H1 (cell line): ENCODE data around the gene TUBA4B. TPM values are rescaled to one million over a fixed set of nuclear protein-coding genes. Genes with fewer than 3 reads are reported as not detected.
A peak's percentile ranks its signal among the peaks of the same experiment; 100 is the strongest.

Source experiments
- CTCF ChIA-PET: fragments of 300-600 bp; sonication (Branson Sonifier 250); formaldehyde crosslinking; loops from one replicate; lab custom pipeline; 2021; ENCODE audit not compliant: partially characterized antibody; lab: Charles Lee
- POLR2A ChIA-PET: fragments of 300-600 bp; sonication (Branson Sonifier 250); formaldehyde crosslinking; loops from one replicate; lab custom pipeline; 2021; ENCODE audit warnings: inconsistent platforms; ENCODE audit not compliant: partially characterized antibody; lab: Charles Lee
- DNase-seq, 2 experiments: peaks; one replicate each; pipeline versions ENCODE4 v3.0.0 to v3.0.0-alpha.2; 2010 to 2022; ENCODE audit warnings: low spot score in 2 of 2, low read depth in 1 of 2, mixed read lengths in 1 of 2
- FAIRE-seq: peaks from 2 replicates; lab custom pipeline; 2011; peaks lifted over from hg19 to GRCh38; lab: Jason Lieb, UNC
- H2AFZ ChIP-seq: 2 replicates; pipeline ENCODE4 v1.8.1; 2012; ENCODE audit warnings: low read length, inconsistent platforms
- H2AK5ac ChIP-seq: 2 replicates; pipeline ENCODE4 v1.6.1; 2013; ENCODE audit warnings: low read depth, low read length
- H2BK120ac ChIP-seq: replicated peaks from 2 replicates; pipeline ENCODE3; 2013; ENCODE audit warnings: low read depth, low read length, inconsistent platforms
- H2BK12ac ChIP-seq: 2 replicates; pipeline ENCODE4 v1.6.1; 2013; ENCODE audit warnings: low read depth, low read length
- H2BK15ac ChIP-seq: 2 replicates; pipeline ENCODE4 v1.6.1; 2013; ENCODE audit warnings: low read length
- H2BK20ac ChIP-seq: 2 replicates; pipeline ENCODE4 v1.6.1; 2013; ENCODE audit warnings: low read length
- H2BK5ac ChIP-seq: 2 replicates; pipeline ENCODE4 v1.6.1; 2013; ENCODE audit warnings: low read depth, low read length
- H3K14ac ChIP-seq: 2 replicates; pipeline ENCODE4 v1.6.1; 2013; ENCODE audit warnings: inconsistent platforms; ENCODE audit not compliant: insufficient read length
- H3K18ac ChIP-seq: 2 replicates; pipeline ENCODE4 v1.6.1; 2013; ENCODE audit warnings: low read length; ENCODE audit errors: extremely low read depth
- H3K23ac ChIP-seq: 2 replicates; pipeline ENCODE4 v1.6.1; 2013; ENCODE audit warnings: inconsistent platforms; ENCODE audit not compliant: insufficient read length
- H3K23me2 ChIP-seq: 2 replicates; pipeline ENCODE4 v1.6.1; 2013; ENCODE audit warnings: low read depth, low read length
- H3K27ac ChIP-seq: 2 replicates; pipeline ENCODE4 v1.6.1; 2011; ENCODE audit warnings: low read depth, low read length, inconsistent platforms
- H3K27me3 ChIP-seq, 4 experiments: replicated peaks in 1 of 4; 1 replicate in 1 of 4; 2 replicates in 3 of 4; pipeline versions ENCODE4 v1.6.1 to v1.8.1; 2011 to 2013; ENCODE audit warnings: low read length in 3 of 4, mild to moderate bottlenecking in 3 of 4, inconsistent platforms in 2 of 4, mixed read lengths in 2 of 4, moderate library complexity in 1 of 4; ENCODE audit not compliant: control insufficient read depth in 3 of 4, insufficient read depth in 3 of 4; ENCODE audit errors: extremely low read depth in 1 of 4
- H3K36me3 ChIP-seq, 4 experiments: 2 replicates each; pipeline versions ENCODE4 v1.6.1 to v1.8.1; 2011 to 2013; ENCODE audit warnings: mild to moderate bottlenecking in 4 of 4, low read length in 3 of 4, moderate library complexity in 2 of 4, control low read depth in 1 of 4, inconsistent platforms in 1 of 4; ENCODE audit not compliant: insufficient read depth in 4 of 4, control insufficient read depth in 2 of 4
- H3K4ac ChIP-seq: replicated peaks from 2 replicates; pipeline ENCODE3; 2013; ENCODE audit warnings: low read length, low read depth, mixed read lengths, inconsistent platforms; ENCODE audit not compliant: insufficient read length
- H3K4me1 ChIP-seq, 4 experiments: replicated peaks in 1 of 4; 1 replicate in 1 of 4; 2 replicates in 3 of 4; pipeline versions ENCODE4 v1.6.1 to v1.8.1; 2011 to 2013; ENCODE audit warnings: low read length in 3 of 4, inconsistent platforms in 2 of 4, mixed read lengths in 1 of 4; ENCODE audit not compliant: insufficient read depth in 4 of 4, control insufficient read depth in 3 of 4
- H3K4me2 ChIP-seq, 2 experiments: 2 replicates each; pipeline versions ENCODE4 v1.6.1 to v1.8.1; 2011 to 2013; ENCODE audit warnings: low read depth in 2 of 2, low read length in 2 of 2, control low read depth in 1 of 2, inconsistent platforms in 1 of 2, mild to moderate bottlenecking in 1 of 2; ENCODE audit not compliant: insufficient read depth in 1 of 2
- H3K4me3 ChIP-seq, 4 experiments: fragments of 200-600, 300-600 bp in 1 of 4; sonication (generic), shearing (Covaris generic), sonication (Bioruptor Twin) in 1 of 4; 2 replicates each; pipeline versions ENCODE4 v1.5.1 to v1.8.1; 2011 to 2016; ENCODE audit warnings: low read length in 4 of 4, low read depth in 3 of 4, control low read depth in 2 of 4, inconsistent platforms in 2 of 4, mild to moderate bottlenecking in 2 of 4, mixed read lengths in 1 of 4, moderate library complexity in 1 of 4; ENCODE audit not compliant: insufficient read depth in 2 of 4; ENCODE audit errors: extremely low read depth in 1 of 4
- H3K56ac ChIP-seq: replicated peaks from 2 replicates; pipeline ENCODE3; 2013; ENCODE audit warnings: low read depth, mild to moderate bottlenecking, mixed read lengths, low read length, inconsistent platforms; ENCODE audit not compliant: insufficient read length
- H3K79me1 ChIP-seq: 2 replicates; pipeline ENCODE4 v1.6.1; 2013; ENCODE audit warnings: low read depth, low read length, control low read depth
- H3K79me2 ChIP-seq, 2 experiments: 2 replicates each; pipeline versions ENCODE4 v1.6.1 to v1.8.1; 2012 to 2013; ENCODE audit warnings: low read length in 2 of 2, mild to moderate bottlenecking in 2 of 2, inconsistent platforms in 1 of 2; ENCODE audit not compliant: insufficient read depth in 2 of 2, control insufficient read depth in 1 of 2
- H3K9ac ChIP-seq, 4 experiments: replicated peaks in 1 of 4; 1 replicate in 1 of 4; 2 replicates in 3 of 4; pipeline versions ENCODE4 v1.6.1 to v1.8.1; 2011 to 2013; ENCODE audit warnings: low read depth in 3 of 4, low read length in 3 of 4, control low read depth in 2 of 4, mild to moderate bottlenecking in 2 of 4, moderate library complexity in 2 of 4, inconsistent platforms in 1 of 4; ENCODE audit errors: extremely low read depth in 1 of 4
- H3K9me3 ChIP-seq, 2 experiments: 2 replicates each; pipeline versions ENCODE4 v1.6.1 to v1.8.1; 2012 to 2013; ENCODE audit warnings: mild to moderate bottlenecking in 2 of 2, moderate library complexity in 2 of 2, control low read depth in 1 of 2, inconsistent platforms in 1 of 2, low read depth in 1 of 2, low read length in 1 of 2, mixed read lengths in 1 of 2; ENCODE audit not compliant: insufficient read depth in 2 of 2
- H4K20me1 ChIP-seq, 2 experiments: replicated peaks in 1 of 2; 2 replicates each; pipeline versions ENCODE3 to v1.8.1; 2011 to 2013; ENCODE audit warnings: inconsistent platforms in 2 of 2, low read length in 2 of 2, mild to moderate bottlenecking in 1 of 2; ENCODE audit not compliant: insufficient read depth in 2 of 2, control insufficient read depth in 1 of 2
- H4K5ac ChIP-seq: 2 replicates; pipeline ENCODE4 v1.6.1; 2013; ENCODE audit warnings: low read length, low read depth, mixed read lengths, inconsistent platforms; ENCODE audit not compliant: insufficient read length
- H4K8ac ChIP-seq: 2 replicates; pipeline ENCODE4 v1.8.0; 2013; ENCODE audit warnings: mild to moderate bottlenecking, moderate library complexity, low read length, inconsistent platforms; ENCODE audit not compliant: insufficient read depth; ENCODE audit errors: extremely low read depth
- H4K91ac ChIP-seq: replicated peaks from 2 replicates; pipeline ENCODE3; 2013; ENCODE audit warnings: low read length, mixed read lengths, inconsistent platforms; ENCODE audit not compliant: insufficient read length
- CTCF ChIP-seq, 3 experiments: IDR thresholded peaks; 1 replicate in 2 of 3; 2 replicates in 1 of 3; pipeline versions ENCODE4 v1.5.1 to v1.6.1; 2011; ENCODE audit warnings: low read length in 3 of 3, mild to moderate bottlenecking in 3 of 3, inconsistent platforms in 2 of 3, low read depth in 1 of 3, moderate library complexity in 1 of 3; ENCODE audit not compliant: insufficient read depth in 1 of 3; ENCODE audit errors: control extremely low read depth in 1 of 3
- MAX ChIP-seq: IDR thresholded peaks from 2 replicates; pipeline ENCODE4 v1.6.1; 2012; ENCODE audit warnings: inconsistent platforms
- POLR2AphosphoS5 ChIP-seq: IDR thresholded peaks from 2 replicates; pipeline ENCODE4 v1.6.1; 2011; ENCODE audit warnings: low read depth, low read length
- SIN3A ChIP-seq, 2 experiments: IDR thresholded peaks in 1 of 2; conservative IDR thresholded peaks in 1 of 2; 2 replicates each; pipeline ENCODE4 v1.6.1; 2011 to 2012; ENCODE audit warnings: low read length in 2 of 2, improper control_type of control experiment in 1 of 2, low read depth in 1 of 2, mild to moderate bottlenecking in 1 of 2
- WGBS, 2 experiments: shearing (Covaris generic) in 1 of 2; methylation state at CpG; one replicate each; pipeline versions ENCODE4 v1.1.6 to v1.1.7; 2013 to 2015; ENCODE audit warnings: low lambda C conversion rate in 2 of 2, mixed read lengths in 2 of 2, inconsistent platforms in 1 of 2, low coverage in 1 of 2, missing lambda C conversion rate in 1 of 2; ENCODE audit not compliant: insufficient replicate concordance in 2 of 2, insufficient coverage in 1 of 2, insufficient read length in 1 of 2; ENCODE audit errors: extremely low coverage in 1 of 2, missing lambda C conversion rate in 1 of 2; 5-methylcytosine and 5-hydroxymethylcytosine counted together
- polyA plus RNA-seq, 7 experiments: library from polyadenylated mRNA; depleted of rRNA in 3 of 7; stranded (reverse) in 5 of 7; unstranded in 2 of 7; fragments of >200 nt in 5 of 7; fragments of 200-250 nt in 2 of 7; gene quantifications; 1 replicate in 5 of 7; 2 replicates in 1 of 7; 4 replicates in 1 of 7; pipeline versions ENCODE4 v1.2.1 to v1.2.3, GENCODE V29; 2011 to 2013; ENCODE audit warnings: missing spikeins in 2 of 7, mixed read lengths in 2 of 7
- total RNA-seq: library from RNA; stranded (reverse); fragmentation: NEBNext Ultra II Directional; extraction: Animal tissue kit (Norgen Biotek cat#: 25700); gene quantifications from 2 replicates; pipeline ENCODE4 v1.2.1, GENCODE V29; 2021

TUBA4B gene
- total and polyA plus RNA-seq, 2 of the 8 experiments (the other 6 are each of a cell fraction or from before 2014, with no cell fraction given): 0.08 to 0.24 TPM

GRCh38 chr2:219207134-219207883 lies 45.7 kb upstream of the TUBA4B start:
- Histone ChIP-seq H2BK12ac (no peak overlapping the region), H4K5ac (no peak overlapping the region), H3K36me3 (peaks cover 3 to 24% (median 10%) of the 10 kb centered on the region in 4 experiments; a peak in 7 of 8 replicates), H2BK5ac (no peak overlapping the region; the same call in 1 of the 2 replicates), H3K18ac (no peak overlapping the region), H3K56ac (no peak overlapping the region), H3K79me1 (no peaks in the 10 kb centered on the region), H3K4me1 (peaks cover 0 to 6% (median 3%) of the 10 kb centered on the region in 4 experiments; a peak in 5 of 7 replicates), H4K20me1 (peaks cover 0 to 2% of the 10 kb centered on the region in 2 experiments), H2BK15ac (no peak overlapping the region), H4K91ac (no peak overlapping the region), H3K4ac (no peak overlapping the region), H2AFZ (peak overlapping the region; percentile 92; the same call in 1 of the 2 replicates), H2BK20ac (no peak overlapping the region), H3K27ac (peak overlapping the region; percentile 27; the same call in 1 of the 2 replicates), H2BK120ac (no peak overlapping the region), H3K27me3 (no peaks in the 10 kb centered on the region), H3K9ac (peak overlapping the region in 2 of 4 experiments; percentile 39 to 73; a peak in 3 of 7 replicates), H3K14ac (no peak overlapping the region), H2AK5ac (no peak overlapping the region), H3K23ac (no peak overlapping the region), H3K23me2 (peaks cover 10% of the 10 kb centered on the region), H3K4me2 (peak overlapping the region; percentile 91 to 100), H3K79me2 (no peaks in the 10 kb centered on the region), H4K8ac (no peak overlapping the region; the same call in 1 of the 2 replicates), H3K9me3 (no peaks in the 10 kb centered on the region; a peak in 1 of 4 replicates), H3K4me3 (peak overlapping the region; percentile 56 to 72 (median 64))
- DNase-seq: no peak
- ChIA-PET POLR2A (interaction anchor here (0.9 to 6.1 kb wide), 9 partner anchors 11 to 45 kb away, joined by 3 to 101 read pairs (median 7); partner anchors contain the start of genes ABCB6, ANKZF1, ATG9A and CNPPD1), CTCF (interaction anchor here (0.8 to 2.4 kb wide), 10 partner anchors 9 to 424 kb away, joined by 3 to 8 read pairs (median 3); no protein-coding TSS in a partner anchor)
- WGBS, 2 experiments: 46% methylated on average over 14 of the region's 22 CpGs; no CpG with 5 or more reads in 1 of the 2 experiments
- no peak for FAIRE-seq
- TF ChIP-seq CTCF (IDR thresholded peaks at IDR 0.05; ENCODE audit: control extremely low read depth in 1 of 3, insufficient read depth in 1 of 3, low read depth in 1 of 3, low read length in 3 of 3) (no peak), MAX (0 out of 2 replicates have a peak, but pooled peaks have one; percentile 47), SIN3A (conservative IDR thresholded peaks at IDR 0.05 in 1 of 2, IDR thresholded peaks at IDR 0.05 in 1 of 2; ENCODE audit: low read depth in 1 of 2, low read length in 2 of 2) (0 out of 4 replicates have a peak, but pooled peaks of 1 of the 2 experiments have one; percentile 20), POLR2AphosphoS5 (0 out of 2 replicates have a peak, but pooled peaks have one; percentile 18)
